Sigmoid colon (tissue), 3 donors: Measurements from ENCODE around the gene CYGB.

Experiments used
- POLR2A ChIP-seq, 2 donors: fragments of 450-650 bp; IDR thresholded peaks; one replicate each; pipeline ENCODE4 v1.6.1; 2016; ENCODE audit warnings: antibody characterized with exemption in 2 of 2, mild to moderate bottlenecking in 2 of 2, moderate library complexity in 2 of 2
- TF ChIP-seq, protein P1 (sequence below), 4 experiments: fragments of 450-650 bp in 3 of 4; fragments of 200-600 bp in 1 of 4; IDR thresholded peaks; one replicate each; pipeline ENCODE4 v1.5.1; 2016 to 2019; ENCODE audit warnings: antibody characterized with exemption in 4 of 4, mild to moderate bottlenecking in 3 of 4, moderate library complexity in 2 of 4

DNA sequence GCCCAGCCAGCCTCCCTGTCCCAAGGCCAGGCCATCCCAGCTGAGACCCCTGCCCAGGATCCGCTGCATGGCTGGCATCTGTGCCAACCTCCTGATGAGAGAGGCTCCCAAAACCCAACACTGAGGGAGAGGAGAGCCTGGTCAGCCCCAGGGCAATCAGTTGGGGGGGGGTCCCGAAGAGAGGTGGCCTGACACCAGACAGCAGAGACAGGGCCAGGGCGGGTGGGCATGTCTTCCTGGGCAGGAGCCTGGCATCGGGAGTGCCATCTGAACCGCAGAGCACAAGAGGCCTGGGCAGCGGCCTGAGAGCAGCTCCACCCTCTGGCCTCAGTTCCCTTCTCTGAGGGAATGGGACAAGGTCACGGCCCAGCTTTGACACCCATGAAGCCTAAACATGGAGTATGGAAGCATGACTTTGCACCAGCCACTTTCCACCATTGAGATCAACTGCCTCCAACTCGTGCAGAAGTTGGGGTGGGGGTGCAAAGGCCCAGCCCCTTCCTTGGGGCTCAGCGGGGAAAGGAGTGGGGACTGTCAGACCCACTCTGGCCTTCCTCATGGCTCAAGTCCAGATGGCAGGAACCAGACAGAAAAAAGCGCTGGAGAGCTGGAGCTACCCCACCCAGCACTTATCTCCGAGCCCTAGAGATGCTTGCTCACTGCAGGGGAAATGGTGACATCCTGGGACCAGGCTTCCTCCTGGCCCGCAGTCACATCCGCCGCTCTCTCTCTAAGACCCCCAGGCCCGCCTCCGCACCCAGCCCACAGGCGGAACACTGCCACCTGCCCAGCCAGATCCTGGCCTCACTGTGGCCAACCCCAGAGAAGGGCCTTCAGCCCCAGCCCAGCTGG lies 46.0 kb downstream of the CYGB start:
- TF ChIP-seq, protein P1, sequence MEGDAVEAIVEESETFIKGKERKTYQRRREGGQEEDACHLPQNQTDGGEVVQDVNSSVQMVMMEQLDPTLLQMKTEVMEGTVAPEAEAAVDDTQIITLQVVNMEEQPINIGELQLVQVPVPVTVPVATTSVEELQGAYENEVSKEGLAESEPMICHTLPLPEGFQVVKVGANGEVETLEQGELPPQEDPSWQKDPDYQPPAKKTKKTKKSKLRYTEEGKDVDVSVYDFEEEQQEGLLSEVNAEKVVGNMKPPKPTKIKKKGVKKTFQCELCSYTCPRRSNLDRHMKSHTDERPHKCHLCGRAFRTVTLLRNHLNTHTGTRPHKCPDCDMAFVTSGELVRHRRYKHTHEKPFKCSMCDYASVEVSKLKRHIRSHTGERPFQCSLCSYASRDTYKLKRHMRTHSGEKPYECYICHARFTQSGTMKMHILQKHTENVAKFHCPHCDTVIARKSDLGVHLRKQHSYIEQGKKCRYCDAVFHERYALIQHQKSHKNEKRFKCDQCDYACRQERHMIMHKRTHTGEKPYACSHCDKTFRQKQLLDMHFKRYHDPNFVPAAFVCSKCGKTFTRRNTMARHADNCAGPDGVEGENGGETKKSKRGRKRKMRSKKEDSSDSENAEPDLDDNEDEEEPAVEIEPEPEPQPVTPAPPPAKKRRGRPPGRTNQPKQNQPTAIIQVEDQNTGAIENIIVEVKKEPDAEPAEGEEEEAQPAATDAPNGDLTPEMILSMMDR (IDR thresholded peaks at IDR 0.05): no peak
- no peak for TF ChIP-seq POLR2A (IDR thresholded peaks at IDR 0.05)
